OCI-M2 (cell line): ENCODE data around the gene KRTAP1-1.
"Not testable (repeated sequence)": the region's sequence is repeated elsewhere in the genome, so short reads cannot be mapped to it uniquely, and the experiment has no call there.

ENCODE experiments used
- DNase-seq: peaks from one replicate; lab custom pipeline; 2025; ENCODE audit not compliant: unreplicated experiment; lab: John Stamatoyannopoulos, UW

KRTAP1-1 gene

GRCh38 chr17:41013181-41013580 is 28.1 kb downstream of the KRTAP1-1 start:
- DNase-seq: no peak

DNA sequence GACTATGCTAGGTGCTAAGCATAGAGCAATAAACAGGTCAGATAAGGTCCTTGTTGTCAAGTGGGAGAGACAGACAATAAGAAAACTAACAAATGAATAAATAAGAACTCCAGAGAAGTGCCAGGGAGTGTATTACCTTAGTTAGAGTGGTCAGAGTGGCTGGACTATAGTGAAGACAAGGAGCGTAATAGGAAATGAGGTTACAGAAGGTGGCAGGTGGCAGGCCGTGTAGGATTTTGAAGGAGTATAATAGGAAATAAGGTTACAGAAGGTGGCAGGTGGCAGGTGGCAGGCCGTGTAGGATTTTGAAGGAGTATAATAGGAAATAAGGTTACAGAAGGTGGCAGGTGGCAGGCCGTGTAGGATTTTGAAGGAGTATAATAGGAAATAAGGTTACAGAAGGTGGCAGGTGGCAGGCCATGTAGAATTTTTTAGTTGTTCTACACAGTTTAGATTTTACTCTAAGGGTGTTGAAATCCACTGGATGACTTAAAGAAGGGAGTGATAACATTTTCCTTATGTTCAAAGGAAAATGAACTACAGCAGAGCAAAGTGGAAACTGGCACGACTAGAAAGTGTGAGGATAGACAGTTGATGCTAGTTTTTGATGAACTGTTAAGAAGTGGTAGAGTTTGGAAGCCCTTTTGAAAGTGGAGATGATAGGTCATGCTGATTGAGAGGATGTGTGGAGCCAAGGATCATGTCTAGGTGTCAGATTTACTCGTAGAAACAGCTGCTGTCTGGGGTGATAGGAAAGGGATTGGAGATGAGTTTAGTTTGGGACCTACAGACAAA is 28.7 kb downstream of the KRTAP1-1 start:
- no peak for DNase-seq

GRCh38 chr17:41010441-41010840 is 30.8 kb downstream of the KRTAP1-1 start:
- no peak for DNase-seq

GRCh38 chr17:41009936-41010335 is 31.3 kb downstream of the KRTAP1-1 start:
- no peak for DNase-seq

GRCh38 chr17:41009301-41009760 is 31.9 kb downstream of the KRTAP1-1 start:
- no peak for DNase-seq

DNA sequence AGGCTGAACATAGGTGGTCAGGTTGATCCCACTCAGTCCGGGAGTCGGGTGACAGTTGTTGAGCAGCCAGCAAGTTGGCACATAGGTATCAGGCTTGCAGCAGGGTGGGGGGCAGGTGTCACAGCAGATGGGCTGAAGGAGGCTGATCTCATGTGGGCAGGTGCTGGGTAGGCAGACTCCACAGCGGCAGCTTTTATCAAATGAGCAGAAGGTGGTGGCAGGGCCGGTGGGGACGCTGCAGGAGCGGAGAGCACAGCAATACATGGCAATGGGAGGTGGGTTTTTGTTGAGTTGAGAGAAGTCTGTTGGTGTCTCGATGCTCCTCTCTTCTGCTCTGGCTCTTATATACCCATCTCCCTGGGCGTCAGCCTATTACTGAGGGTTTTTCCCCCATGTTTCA is 32.4 kb downstream of the KRTAP1-1 start, which contains the start of gene KRTAP3-1:
TSS of gene KRTAP3-1 (minus strand) at position 318 of the 400 bp plus-strand sequence. CDS start at position 264, 54 bp downstream.
- DNase-seq: no peak

DNA sequence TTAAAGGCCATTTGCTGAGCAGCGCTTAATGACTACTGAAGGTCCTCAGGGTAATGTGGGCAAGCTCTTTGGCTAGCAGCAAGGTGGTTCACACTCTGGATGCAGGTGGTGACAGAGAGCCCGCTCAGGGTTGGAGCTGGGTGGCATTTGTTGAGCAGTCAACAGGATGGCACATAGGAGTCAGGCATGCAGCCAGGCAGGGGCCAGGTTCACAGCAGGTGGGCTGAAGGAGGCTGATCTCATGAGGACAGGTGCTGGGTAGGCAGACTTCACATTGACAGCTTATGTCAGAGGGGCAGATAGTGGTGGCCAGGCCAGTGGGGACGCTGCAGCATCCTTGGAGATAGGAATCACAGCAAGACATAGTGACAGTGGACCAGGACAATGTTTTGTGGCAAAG is 36.9 kb downstream of the KRTAP1-1 start:
- no peak for DNase-seq

DNA sequence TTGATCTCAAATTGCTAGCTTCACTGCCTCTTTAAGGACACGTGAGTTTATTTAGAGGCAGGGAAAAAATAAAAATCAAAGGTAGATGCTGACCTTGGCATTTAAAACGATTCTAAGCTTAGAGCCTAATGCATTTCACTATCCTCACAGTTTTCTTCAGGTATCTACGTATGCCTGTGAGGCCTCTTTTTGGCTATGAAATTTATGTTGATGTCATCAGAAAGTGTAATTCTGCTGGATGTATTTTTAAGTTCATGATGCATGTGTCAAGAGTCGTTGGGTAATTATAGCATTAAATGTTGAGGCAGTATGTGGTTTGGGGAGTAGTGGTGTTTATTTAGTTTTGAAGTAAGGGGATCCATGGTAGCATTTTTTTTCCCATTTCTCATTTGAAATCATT is 37.3 kb downstream of the KRTAP1-1 start:
- no peak for DNase-seq

- no peak for DNase-seq
These were observed 38.4 kb downstream of the KRTAP1-1 start for GRCh38 chr17:41002814-41003213.

- DNase-seq: no peak
These were observed 39.5 kb downstream of the KRTAP1-1 start for GRCh38 chr17:41001795-41002194.

- DNase-seq: not testable (repeated sequence)
These were observed 41.7 kb downstream of the KRTAP1-1 start, which contains the start of gene KRTAP3-2 for GRCh38 chr17:40999563-40999962. Gene KRTAP3-2 (minus strand): TSS chr17:40999906. CDS start chr17:40999853, 53 bp downstream.

DNA sequence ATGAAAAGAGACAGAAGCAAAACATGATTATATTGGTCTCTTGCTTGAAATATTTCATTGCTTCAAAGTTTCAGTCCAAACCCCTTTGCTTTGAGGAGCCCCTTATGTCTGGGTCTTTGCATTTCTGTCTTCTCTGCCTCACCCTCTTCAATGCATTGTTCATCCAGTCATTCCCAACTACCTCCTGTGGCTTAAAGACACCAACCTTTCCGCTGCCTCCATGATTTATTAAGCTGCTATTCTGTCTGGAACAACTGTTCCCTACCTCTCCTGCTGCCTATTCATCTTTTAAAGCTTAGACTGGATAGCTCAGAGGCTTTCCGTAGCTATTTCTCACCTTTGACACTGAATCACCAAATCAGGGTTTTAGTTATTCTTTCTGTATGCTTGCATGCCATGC is 43.9 kb downstream of the KRTAP1-1 start:
- no peak for DNase-seq

- DNase-seq: no peak
These were observed 44.4 kb downstream of the KRTAP1-1 start for GRCh38 chr17:40996829-40997228.

- no peak for DNase-seq
These were observed 46.1 kb downstream of the KRTAP1-1 start for GRCh38 chr17:40995116-40995515.

- DNase-seq: no peak
These were observed 47.4 kb downstream of the KRTAP1-1 start, which contains the start of gene KRTAP3-3 for GRCh38 chr17:40993839-40994238. Gene KRTAP3-3 (minus strand): TSS chr17:40994164. CDS start chr17:40994097, 67 bp downstream.

- no peak for DNase-seq
These were observed 48.2 kb downstream of the KRTAP1-1 start for GRCh38 chr17:40993084-40993483.

DNA sequence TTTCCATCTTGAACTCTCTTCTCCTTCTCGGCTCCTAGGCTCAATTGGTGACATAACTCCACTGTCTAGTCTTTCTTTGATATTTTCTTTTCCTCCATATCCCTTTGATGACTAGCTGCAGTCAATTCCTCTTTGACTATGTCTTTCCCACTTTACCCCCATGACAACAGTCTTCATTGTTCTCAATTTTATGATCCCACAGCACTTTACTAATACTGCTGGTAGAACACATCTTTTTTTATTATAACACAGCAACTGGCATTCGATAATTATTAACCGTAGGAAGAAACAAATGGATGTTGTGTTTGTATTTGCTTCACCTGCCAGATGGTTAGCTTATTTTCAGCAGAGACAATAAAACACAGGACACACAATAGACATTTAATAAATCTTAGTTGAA is 48.6 kb downstream of the KRTAP1-1 start:
- DNase-seq: no peak
